Stimulated activated CD8-positive, alpha-beta memory T cell treated with anti-CD3 and anti-CD28 coated beads, Interleukin-15, amount 100 ng/mL, for 1 hour (primary cell): Measurements from ENCODE around the gene MATN1.
"Not testable (repeated sequence)": the region's sequence is repeated elsewhere in the genome, so short reads cannot be mapped to it uniquely, and the experiment has no call there.

ENCODE experiments used
- DNase-seq: peaks from one replicate; pipeline ENCODE4 v3.0.0-alpha.2; 2020; ENCODE audit warnings: low read depth

The MATN1 gene, protein sequence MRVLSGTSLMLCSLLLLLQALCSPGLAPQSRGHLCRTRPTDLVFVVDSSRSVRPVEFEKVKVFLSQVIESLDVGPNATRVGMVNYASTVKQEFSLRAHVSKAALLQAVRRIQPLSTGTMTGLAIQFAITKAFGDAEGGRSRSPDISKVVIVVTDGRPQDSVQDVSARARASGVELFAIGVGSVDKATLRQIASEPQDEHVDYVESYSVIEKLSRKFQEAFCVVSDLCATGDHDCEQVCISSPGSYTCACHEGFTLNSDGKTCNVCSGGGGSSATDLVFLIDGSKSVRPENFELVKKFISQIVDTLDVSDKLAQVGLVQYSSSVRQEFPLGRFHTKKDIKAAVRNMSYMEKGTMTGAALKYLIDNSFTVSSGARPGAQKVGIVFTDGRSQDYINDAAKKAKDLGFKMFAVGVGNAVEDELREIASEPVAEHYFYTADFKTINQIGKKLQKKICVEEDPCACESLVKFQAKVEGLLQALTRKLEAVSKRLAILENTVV

DNA sequence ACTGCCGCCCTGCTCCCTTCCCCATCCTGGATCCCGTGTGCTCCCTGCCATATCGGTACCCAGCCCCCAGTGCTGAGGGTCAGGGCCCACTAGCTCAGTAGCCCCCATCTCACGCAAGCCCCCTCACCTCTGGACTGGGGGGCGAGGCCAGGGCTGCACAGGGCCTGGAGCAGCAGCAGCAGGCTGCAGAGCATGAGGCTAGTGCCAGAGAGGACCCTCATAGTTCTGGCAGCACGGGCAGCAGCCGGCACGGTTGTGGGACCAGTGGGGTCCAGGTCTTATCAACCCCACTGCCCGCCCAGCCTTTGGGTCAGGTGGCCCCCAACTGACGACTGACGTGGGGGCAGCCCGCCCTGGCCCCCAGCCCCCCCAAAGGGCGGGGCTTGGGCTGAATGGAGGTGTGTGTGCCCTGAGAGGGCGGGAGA lies at the start of gene MATN1:
Gene MATN1 (minus strand): TSS at position 255 of the 425 bp plus-strand sequence. CDS start 34 bp downstream, at position 221.
- DNase-seq: no peak

DNA sequence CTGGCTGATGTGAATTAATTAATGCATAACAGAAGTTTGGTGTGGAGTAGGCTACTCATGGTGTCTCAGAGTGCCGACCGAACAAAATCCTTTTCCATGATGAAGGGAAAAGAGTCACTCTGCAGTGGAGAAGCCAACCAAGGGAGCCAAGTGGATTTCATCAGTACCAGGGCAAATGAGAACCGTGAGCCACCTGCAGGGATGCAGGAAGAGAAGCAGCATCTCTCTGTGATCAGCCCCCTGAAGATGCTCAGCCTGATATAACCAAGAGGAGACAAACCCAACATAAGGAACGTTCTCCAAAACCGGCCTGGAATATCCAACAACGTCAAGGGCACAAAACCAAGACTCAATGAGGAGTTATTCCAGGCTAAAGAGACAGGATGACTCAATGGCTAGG lies 47.6 kb upstream of the MATN1 start:
- no peak for DNase-seq

DNA sequence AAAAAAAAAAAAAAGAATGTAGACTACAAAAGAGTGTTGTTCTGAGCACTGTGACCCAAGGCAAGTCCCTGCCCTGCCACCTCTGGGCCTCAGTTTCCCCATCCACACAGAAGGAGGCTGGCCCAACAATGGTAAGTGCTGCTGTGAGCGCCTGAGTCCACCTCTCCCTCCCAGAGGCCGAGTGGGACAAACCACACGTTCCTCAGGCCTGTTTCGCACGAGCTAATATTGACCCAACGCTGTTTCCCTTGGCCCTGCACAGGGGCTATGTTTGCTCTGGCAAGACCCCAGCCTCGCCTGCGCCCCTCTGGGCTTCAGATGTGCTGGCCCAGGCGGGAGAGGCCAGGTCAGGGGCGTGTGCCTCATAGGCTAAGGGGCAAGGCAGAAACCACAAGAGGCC lies 46.8 kb upstream of the MATN1 start:
- no peak for DNase-seq

DNA sequence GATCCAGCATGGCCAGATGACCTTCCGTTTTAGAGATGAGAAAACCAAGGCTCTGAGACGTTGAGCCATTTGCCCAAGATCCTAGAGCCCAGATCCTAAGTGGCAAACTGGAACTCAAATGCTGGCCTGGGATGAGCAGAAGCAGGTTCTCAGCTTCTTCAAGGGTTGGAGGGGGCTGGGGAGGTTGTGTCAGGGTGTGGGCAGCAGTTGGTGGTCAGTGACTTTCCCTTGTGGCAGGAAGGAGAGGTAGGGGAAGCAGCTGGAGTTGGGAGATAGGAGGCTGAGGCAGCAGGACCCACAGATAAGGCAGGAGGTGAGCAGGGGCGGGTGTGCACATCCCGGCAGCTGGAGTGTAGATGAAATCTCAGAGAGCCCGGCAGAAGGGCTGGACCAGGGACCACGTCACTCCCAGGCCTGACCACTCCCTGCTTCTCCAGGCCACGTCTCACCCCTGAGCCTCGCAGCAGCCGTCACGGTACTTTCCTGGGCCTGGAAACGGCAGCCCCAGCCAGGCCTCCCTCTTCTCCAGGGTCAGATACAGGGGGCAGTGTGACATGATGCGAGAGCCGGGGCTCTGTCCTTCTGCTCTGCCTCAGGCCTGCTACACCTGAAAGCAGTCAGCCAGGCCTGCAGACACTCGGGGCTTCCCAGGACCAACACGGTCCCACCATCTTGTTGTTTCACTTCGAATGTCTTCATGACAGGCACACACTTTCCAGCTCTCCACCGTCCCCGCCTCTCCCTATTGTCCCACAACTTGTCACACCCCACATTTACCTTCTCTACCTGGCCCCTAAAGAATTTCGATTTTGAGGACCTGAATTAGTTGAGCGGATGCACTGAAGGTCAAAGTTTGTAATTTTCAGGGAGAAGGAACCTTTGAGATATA lies 45.7 kb upstream of the MATN1 start:
- no peak for DNase-seq

DNA sequence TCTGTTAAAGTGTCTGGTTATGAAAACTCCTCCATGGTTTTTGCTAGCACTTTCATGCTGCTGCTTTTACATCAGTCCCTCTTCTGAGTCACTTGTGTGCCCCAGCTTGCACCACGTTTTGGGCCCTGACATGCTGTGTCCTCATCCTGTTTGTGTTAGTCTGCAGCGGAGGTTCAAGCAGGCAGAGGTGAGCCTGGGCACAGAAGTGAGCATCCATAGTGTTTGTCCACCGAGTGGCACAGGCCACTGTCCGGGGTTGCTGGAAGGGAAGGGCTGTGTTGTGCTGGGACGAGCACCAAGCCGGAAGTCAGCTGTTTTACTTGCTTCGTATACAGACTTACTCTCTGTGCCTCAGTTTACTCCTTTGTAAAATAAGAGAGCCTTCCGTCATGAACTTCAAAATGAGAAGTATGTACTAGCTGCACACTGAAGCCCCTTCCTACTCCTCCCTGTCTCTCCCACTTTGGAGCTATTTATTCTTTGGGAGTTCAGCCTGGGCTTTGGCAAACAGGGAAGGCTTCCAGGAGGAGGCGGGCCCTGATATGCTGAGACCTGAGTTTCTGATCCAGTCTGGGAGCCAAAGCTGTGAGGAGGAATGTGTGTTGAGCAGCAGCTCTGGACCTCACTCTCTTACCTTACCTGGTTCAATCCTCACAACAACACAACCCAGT lies 44.9 kb upstream of the MATN1 start:
- no peak for DNase-seq

DNA sequence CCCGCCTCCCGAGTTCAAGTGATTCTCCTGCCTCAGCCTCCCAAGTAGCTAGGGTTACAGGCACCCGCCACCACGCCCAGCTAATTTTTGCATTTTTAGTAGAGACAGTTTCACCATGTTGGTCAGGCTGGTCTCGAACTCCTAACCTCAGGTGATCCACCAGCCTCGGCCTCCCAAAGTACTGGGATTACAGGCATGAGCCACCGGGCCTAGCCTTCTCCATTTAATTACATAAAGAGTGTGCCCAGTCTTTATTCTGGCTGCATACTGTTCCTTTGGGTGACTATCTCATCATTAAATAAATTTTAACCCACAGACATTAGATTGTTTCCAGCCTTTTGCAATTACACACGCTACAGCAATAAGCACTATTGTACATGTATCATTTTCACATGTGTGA lies 43.6 kb upstream of the MATN1 start:
- not testable (repeated sequence) for DNase-seq

DNA sequence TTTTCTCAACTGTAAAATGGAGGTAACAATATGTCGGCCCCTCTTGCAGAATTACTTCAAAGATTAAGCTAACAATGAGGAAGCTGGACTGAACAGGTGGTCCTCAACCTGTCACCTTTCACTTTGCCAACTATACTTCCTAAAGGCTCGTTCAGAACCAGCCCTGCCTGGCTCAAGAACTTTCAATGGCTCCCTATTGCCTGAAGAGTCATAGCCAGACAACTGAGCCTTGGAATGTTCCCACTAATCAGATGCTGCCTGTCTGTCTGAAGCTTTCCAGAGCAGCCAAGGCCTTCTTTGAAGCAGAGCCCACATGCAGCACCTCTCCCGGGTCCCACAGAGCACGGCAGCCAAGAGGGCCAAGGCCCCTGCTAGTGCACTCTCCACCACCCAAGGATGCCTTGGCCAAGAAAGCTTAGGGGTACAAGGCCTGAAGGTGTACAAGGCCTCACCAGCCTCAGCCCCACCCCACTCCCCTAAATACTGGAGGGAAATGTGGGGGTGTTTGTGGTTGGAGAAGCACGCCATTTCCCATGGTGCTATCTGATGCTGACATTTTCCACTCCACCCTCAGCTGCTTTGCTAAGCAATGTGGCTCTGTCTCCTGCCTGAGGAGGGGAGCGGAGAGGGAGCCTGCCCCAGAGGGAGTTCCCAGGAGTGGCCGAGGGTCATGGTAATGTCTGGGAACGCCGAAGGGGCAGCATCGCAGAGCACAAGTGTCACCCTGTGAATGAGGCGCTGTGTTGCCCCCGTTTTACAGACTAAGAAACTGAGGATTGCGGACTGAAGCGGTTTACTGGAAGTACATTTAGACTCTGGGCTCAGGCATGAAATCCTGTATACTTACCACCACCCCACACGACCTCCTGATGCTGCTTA lies 42.4 kb upstream of the MATN1 start:
- DNase-seq: no peak

DNA sequence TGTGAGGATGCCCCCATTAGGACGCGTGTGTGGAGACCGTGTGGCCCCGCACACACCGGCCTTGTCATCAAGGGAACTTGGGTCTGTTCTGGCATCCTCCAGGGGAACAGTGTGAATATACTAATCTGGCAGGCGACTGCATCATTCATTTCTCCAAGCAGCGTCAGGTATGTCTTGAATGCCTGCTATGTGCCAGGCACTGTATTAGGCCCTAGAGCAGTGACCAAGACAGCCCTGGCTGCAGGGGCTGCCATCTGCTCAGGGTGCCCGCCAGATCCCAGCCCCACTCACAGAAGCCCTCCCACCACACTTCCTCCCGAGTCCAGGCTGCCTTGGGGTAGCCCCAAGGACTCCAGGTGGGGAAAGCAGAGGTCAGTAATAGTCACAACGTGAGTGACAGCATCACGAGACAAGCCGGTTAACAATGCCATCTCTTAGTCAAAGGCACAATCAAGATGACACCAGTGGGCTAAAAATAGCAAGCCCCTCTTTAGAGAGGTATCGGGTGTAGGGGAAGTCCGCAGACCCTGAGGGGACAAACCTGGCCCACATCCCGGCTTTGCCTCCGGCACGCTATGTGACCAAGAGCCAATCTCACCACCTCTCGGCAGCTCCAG lies 41.7 kb upstream of the MATN1 start:
- DNase-seq: no peak

DNA sequence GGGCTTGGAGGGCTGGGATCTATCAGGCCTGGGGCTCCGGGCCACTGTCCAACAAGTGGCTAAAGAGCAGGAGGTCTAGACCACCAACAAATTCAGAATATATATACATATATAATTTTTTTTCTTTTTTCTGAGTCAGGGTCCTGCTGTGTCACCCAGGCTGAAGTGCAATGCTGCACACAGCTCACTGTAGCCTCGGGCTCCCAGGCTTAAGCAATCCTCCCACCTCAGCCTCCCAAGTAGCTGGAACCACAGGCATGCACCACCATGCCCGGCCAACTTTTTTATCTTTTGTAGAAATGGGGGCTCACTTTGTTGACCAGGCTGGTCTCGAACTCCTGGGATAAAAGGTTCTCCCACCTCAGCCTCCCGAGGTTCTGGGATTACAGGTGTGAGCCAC lies 41.0 kb upstream of the MATN1 start:
- no peak for DNase-seq

DNA sequence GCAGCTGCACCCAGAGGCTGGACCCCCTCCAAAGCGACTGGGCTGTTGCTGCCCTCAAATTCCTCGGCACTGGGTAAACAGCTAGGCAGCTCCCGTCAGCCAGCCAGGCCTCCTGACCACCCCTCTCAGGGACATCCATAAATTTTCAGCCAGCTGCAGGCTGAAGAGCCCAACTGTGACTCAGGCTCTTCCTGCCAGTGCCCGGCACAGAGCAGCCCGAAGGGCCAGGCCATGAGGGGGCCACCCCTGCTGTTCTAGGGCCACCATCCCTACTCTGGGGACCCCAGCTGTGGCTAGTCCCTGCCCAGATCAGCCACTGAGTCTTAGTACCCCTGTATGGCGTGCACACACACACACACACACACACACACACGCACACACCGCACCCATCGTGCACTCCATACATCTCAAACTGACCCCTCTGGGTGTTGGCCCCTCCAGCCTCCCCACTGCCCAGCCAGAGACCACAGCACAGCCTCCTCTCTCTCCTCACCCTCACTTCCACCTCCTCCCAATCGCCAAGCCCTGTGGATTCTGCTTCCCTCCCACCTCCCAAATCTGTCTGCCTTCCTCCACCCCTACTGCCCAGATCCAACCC lies 40.4 kb upstream of the MATN1 start:
- no peak for DNase-seq

DNA sequence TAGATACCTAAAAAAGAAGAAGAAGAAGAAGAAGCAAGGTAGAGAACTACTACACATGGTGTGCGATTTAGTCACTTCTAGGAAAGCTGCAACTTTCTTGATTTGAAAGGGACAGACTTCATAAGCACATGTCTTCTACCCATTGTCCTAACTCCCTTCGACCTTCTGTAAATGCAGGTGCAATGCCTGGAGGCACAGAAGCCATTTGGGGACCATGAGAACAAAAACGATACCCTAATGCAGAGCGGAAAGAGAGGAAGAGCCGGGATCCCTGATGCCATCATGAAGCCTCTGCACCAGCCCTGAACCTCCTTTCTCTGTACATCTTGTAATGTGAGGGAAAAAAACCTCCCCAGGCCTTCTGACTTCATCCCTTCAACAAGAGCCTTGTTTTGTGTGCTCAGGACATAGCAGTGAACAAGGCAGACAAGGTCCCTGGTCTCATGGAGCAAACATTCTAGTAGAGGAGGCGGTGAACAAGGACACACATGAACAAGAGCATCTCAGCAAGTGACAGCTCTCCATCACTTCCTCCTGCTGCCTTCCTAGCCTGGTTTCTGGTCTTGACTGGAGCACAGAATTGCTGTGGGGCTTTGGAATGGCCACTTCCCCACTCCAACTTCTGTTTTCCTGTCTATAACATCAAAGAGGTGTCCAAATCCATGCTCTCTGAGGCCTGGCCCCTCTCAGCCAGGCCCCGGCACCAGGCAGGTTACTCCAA lies 39.7 kb upstream of the MATN1 start:
- no peak for DNase-seq

DNA sequence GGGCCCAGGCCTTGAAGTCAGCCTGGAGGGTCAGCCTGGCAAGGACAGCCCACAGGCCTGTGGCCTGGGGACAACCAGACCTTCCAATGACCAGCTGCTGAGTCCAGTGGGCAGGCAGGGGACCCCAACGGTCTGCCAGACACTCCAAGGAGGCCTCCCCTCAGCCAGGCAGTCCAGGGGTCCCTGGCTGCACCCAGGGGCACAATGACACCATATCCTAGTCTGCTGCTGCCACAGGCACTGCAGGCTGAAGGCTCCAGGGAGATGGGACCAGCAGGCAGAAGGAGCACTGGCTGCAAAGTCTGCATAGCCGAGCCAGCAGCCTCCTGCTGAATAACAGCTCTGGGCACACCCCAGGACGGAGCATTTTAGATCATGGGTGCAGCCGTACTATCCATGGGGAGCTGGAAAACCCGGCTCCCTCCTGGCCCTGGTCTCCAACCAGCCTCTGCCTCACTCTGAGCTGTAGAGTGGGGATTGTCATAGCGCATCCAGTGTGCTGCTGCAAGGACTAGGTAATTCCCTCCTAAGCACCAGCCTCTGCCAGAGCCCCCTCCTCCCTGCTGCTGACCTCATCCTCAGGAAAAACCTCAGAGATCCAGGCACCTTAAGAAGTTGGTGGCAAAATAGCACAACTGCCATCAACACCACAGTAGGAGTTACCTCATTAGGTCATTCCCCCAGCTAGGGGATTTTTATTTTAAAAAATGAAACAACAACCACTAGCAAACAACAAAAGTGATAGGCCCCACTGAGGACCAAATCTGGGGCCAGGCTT lies 39.0 kb upstream of the MATN1 start:
- DNase-seq: no peak

DNA sequence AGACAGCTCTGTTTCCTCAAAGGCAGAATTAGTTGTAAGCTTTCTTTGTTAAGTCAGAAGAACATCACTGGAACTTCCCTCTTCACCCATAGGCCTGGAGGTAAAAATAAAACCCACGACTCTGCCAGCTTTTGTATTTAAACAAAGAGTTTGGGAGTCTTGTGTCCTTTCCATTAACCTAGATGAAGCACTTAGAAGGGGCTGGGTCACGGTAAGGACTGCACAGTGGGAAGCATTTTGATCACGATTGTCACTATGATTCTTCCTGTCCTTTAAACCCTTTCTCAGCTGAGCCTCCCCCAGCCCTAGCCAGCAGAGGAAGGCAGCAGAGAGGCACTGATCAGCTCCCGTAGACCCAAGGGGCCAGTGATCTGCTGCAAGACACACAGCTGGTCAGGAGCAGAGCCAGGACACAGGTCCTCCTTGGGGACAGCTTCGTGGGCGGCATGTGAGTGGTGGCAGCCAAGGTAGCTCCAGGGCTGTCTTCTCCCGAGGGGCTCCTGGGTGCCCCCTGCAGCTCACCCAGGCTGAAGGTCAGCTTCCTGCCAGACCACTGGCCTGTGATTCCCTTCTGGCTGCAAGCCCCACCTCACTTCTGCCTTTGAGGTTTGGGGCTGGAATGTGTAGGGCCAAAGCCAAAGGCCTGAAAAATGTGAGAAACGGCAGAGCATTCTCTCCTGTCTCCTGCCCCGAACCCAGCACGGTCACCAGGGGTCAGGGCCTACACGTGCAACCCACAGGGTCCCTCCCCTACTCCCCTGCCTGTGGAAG lies 38.2 kb upstream of the MATN1 start:
- DNase-seq: no peak

DNA sequence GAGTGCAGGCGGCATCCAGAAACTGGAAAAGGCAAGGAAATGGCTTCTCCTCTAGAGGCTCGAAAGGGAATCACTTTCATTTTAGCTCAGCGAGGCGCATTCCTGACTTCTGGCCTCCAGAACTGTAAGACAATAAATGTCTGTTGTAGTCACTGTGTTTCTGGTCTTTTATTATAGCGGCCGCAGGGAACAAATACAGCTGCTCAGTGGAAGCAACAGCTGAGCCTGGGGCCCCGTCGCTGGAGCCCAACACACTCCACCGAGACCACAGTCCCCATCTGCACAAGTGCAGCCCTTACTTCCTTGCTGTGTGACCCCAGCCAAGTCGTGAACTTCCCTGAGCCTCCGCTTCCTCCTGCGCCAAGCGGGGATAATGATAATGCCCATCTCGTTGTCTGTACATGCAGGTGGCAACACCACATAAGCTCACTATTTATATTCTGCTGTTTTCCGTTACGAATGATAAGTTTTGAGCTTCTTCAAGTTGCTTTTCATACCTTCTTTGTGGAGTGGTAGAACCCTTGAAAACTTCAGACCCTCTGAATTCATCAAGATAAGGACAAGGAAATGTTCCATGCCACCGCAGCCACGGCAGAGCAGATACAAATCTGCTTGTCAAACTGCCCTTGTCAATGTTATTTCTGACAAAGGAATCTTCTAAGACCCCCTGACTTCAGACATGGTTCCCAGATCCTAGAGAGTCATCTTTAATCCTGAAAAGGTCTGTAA lies 37.4 kb upstream of the MATN1 start:
- DNase-seq: no peak

DNA sequence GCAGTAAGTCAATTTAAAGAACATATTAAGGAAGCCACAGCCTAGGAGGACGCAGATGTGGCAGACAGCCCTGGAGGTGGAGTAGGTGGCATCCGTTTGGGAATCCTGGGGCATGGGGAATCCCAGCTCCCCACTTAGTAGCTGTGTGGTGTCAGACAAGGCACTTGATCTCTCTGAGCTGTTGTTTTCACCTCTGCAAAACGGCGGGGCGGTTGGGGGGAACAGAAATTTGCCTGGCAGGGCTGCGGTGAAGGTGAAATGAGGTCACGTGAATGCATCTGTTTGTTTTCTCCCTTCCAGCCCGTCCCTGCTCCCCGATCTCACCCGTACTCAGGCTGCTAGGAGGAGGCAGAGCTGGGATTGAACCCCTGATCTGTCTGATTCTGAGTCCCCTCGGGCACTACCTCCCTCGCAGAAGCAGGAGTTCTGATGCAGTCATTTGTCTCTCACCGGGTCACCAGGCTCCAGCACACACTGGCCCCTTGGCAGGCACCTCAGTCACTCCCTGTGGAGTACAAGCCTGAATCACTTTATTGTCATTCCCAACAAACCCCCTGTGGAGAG lies 36.4 kb upstream of the MATN1 start:
- DNase-seq: no peak

DNA sequence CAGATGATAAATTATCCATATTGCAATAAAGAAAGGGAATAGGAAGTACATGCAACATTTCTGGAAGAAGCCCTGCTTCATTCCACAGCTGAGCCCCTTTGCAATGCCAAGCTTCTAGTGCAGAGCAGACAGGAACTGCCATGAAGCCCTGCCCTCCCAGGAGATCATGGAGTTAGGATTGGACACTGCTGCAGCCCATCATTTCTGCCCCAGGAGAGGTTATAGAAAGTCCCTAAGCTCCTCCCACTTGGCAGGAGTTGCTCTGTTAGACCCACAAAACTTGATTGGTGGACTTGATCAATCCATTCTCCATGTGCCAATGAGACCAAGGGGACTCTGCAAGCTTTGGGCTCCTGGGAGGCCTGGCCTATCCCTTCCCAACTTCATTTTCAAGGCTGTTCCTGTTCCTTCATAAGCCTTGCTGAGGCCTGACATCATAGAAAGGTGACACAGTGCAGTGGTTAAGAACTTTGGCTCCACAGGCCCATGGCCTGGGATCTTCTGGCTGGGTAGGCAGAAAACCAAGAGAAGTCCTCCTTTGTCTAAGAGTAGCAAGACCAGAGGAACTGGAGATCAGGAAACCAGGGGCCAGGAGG lies 35.5 kb upstream of the MATN1 start:
- DNase-seq: no peak
